Esophagus squamous epithelium (tissue), 4 donors: ENCODE data around the gene ZSWIM8.

Experiments used
- CTCF ChIP-seq, 6 experiments: fragments of 450-650 bp in 4 of 6; fragments of 200-600 bp in 2 of 6; sonication (generic) in 2 of 6; IDR thresholded peaks; one replicate each; pipeline ENCODE4 v1.5.1; 2016 to 2019; ENCODE audit warnings: antibody characterized with exemption in 6 of 6, mild to moderate bottlenecking in 4 of 6, moderate library complexity in 4 of 6
- POLR2A ChIP-seq, 4 donors: fragments of 450-650 bp; IDR thresholded peaks; one replicate each; pipeline ENCODE4 v1.6.1; 2017; ENCODE audit warnings: antibody characterized with exemption in 4 of 4, mild to moderate bottlenecking in 4 of 4, moderate library complexity in 3 of 4

DNA sequence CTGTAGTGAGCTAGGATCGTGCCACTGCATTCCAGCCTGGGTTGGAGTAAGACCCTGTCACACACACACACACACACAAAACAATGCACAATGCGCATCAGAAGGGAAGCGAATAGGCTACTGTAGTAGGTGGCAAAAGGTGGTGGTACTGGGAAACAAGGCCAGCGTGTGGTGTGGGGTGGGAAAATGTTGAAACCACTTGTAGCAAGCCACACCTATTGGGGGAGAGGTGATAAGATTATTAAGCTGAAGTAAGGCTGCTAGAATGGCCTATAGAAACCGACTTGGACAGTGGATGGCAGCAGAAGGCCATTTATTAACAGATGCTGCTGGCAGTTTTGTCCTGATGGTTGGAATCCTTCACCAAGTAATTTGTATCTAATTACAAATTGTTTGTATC, 10.8 kb upstream of the ZSWIM8 start:
- TF ChIP-seq CTCF (IDR thresholded peaks at IDR 0.05), result no peak
- TF ChIP-seq POLR2A (IDR thresholded peaks at IDR 0.05), result no peak
